HG02885 (cell line): ENCODE results near the gene CES3.
A peak's percentile ranks its signal among the peaks of the same experiment; 100 is the strongest.

Experiments
- ATAC-seq: cut with Tn5 transposase; IDR thresholded peaks from one replicate; pipeline ENCODE4 v1.9.1; 2021; ENCODE audit warnings: mild to moderate bottlenecking; ENCODE audit not compliant: unreplicated experiment, poor library complexity

Gene CES3, protein sequence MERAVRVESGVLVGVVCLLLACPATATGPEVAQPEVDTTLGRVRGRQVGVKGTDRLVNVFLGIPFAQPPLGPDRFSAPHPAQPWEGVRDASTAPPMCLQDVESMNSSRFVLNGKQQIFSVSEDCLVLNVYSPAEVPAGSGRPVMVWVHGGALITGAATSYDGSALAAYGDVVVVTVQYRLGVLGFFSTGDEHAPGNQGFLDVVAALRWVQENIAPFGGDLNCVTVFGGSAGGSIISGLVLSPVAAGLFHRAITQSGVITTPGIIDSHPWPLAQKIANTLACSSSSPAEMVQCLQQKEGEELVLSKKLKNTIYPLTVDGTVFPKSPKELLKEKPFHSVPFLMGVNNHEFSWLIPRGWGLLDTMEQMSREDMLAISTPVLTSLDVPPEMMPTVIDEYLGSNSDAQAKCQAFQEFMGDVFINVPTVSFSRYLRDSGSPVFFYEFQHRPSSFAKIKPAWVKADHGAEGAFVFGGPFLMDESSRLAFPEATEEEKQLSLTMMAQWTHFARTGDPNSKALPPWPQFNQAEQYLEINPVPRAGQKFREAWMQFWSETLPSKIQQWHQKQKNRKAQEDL

DNA sequence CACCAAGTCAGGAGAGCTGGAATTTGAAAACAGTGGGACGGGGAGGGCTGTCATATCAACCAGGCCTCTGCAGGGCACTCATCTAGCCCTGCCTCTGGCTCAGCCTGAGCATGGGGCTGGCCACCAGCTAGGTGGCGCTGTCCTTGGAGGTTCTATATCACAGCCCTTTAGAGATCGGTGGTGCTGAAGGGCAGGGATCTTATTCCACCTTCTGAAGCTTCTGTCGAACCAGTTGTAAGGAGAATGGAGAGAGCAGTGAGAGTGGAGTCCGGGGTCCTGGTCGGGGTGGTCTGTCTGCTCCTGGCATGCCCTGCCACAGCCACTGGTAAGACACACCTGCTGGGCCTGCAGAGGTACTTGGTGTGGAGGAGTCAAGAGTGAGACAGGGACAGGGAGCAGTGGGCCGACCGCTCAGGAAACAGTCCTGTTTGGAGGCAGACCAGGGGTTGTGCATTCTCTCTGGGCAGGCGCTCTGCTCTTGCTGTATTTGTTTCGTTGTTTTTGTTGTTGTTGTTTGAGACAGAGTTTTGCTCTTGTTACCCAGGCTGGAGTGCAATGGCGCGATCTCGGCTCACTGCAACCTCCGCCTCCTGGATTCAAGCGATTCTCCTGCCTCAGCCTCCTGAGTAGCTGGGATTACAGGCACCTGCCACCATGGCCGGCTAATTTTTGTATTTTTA, at the start of gene CES3:
Gene CES3, plus strand, starts transcription at position 202 of the 680 bp plus-strand sequence. Its CDS starts 42 bp downstream, at position 244.
- ATAC-seq = peak; percentile 65

DNA sequence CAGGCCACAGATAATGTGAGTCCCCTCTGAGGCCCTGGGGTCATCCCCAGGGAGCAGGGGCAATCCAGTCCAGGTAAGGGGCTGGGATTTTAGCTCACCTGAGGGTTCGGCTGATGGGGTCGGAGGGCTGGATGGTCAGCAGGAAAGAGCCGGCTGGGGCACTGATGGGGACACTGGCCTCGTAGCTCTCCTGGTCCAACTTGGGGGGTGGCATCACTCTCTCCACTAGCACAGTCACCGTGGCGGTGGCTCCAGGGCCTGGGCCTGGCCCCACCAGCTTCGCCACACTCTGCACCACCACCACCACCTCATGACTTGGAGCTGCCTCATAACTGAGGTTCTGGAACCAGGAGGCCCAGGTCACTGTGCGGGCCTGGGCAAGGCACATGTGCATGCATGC, 49.3 kb upstream of the CES3 start:
- ATAC-seq = no peak

GRCh38 chr16:66913081-66913480, 48.0 kb upstream of the CES3 start:
- ATAC-seq = no peak

GRCh38 chr16:66913711-66914110, 47.4 kb upstream of the CES3 start:
- no peak for ATAC-seq

DNA sequence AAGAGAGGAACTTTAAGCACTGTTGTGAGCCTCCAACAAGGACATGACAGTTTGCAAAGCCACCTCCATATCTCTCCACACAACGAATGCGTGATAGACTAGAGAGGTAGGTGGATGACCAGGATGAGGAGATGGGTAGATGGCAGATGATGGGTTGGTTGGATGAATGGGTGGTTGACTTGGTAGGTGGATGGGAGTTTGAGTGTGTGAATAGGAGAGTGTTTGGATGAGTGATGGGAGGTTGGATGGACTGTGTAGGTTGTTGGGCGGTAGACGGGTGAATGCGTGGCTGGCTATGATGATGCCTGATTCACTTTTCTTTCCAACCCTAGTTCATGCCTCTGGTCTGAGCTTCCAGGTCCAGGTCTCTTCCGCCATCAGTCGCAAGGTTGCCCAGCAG, 46.5 kb upstream of the CES3 start:
- no peak for ATAC-seq

GRCh38 chr16:66915041-66915440, 46.0 kb upstream of the CES3 start:
- no peak for ATAC-seq

- no peak for ATAC-seq
Observed at GRCh38 chr16:66916518-66916917, 44.5 kb upstream of the CES3 start.

DNA sequence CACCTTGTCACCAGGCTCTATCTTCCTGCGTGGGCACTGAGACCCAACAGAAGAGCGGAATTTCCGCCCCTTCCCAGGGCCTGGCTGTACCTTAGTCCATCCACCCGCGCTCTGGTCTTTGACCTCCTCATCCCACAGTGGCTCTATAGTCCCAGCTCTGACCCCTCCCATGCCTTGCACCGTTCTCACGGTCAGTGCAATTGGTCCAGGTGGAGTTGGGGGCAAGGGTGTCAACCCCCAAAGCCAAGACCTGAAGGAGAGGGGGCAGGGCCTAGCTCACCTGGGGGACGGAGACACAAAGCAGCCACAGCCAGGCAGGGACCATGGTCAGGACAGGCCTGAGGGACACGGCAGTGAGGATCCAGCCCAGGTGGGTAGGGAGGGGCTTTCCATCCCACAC, 43.3 kb upstream of the CES3 start:
- no peak for ATAC-seq

GRCh38 chr16:66918355-66918754, 42.7 kb upstream of the CES3 start:
- no peak for ATAC-seq

DNA sequence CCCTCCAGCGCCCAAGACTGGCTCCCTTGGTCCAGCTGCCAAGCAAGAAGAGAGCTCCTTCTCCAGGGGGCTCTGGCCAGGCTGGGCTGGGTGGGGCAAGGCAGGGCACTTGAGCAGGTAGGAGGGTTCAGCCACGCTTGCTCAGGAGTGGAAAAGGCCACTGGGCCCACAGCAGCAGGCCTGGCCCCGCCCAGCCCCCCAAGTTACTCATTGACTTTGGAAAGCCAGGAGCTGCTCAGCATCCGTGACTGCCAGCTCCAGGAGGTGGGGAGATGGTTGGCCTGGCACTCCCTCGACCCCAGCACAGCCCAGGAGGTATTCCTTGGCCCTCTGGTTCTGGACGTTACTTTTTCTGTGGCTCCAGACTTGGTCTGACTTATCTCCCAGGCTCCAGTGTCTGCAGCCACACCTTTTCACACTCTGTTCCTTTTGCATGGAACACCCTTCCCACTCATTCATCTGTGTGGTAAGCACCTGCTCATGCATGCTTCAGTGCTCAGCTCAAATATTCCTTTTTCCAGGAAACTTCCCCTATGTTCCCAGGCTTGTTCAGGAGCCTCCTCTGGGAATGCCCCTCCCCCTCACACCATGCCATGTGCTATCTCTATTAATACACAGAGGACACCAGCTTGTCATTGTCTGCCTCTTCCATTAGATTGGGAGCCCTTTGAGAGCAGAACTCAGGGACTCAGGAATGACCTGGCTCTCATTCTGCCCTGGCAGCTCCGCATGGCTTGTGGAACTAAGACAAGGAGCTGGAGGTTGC, 42.1 kb upstream of the CES3 start, which contains the start of gene CDH16:
Gene CDH16, minus strand, starts transcription at position 83 of the 766 bp plus-strand sequence. CDS start 820 bp downstream, outside the sequence.
- no peak for ATAC-seq

GRCh38 chr16:66919569-66920298, 41.3 kb upstream of the CES3 start:
- no peak for ATAC-seq

DNA sequence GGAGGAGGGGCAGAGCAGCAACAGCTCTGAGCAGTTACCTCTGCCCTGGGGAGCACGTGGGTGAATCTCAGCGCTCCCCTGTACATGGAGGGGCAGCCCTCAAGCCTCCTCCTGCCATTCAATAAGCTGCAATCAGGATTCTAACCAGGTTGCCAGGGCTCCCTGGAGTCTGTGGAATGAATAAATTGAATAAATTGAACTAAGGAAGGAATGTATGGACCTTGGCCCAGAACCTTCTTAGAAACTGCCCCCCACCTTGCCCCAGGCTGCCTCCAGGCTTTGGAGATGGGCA, 40.8 kb upstream of the CES3 start:
- ATAC-seq = no peak

DNA sequence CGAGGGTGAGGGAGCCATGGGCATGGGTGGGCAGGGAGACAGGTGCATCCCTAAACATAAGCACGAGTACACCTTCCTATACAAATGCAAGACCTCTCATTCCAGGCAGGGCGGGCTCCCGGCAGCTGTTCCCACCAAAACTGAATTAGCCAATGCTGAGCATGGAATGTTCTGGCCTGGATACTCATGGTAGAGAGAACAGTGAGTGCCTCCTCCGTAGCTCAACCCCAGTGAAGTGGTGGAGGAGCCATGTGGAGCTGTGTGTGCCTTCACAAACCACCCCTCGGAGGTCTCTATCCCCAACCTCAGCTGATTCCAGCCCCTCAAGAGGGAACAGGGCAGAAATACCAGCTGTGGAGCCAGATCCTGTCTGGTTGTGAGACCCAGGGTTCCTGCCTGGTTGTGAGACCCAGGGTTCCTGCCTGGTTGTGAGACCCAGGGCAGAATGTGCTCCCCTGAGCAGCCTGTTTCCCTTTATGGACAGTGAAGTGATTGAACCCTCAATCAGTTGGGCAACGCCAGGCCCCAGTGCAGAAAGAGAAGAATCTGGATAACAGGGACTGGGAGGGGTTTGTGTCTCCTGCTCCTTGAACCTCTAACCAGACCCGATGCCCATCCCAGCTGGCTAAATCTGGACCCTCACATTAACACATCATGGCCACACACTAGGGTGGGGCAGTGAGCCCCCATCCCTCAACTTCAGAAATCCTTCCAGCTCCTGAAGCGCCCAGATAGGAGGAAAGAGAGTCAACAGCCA, 40.0 kb upstream of the CES3 start:
- ATAC-seq = no peak

GRCh38 chr16:66921729-66922450, 39.2 kb upstream of the CES3 start:
- no peak for ATAC-seq

GRCh38 chr16:66923247-66923731, 37.8 kb upstream of the CES3 start:
- no peak for ATAC-seq

GRCh38 chr16:66923866-66924265, 37.2 kb upstream of the CES3 start:
- ATAC-seq = no peak

- peak; percentile 50 for ATAC-seq
Observed at GRCh38 chr16:66924527-66925321, 36.3 kb upstream of the CES3 start.

- peak; percentile 24 for ATAC-seq
Observed at GRCh38 chr16:66925322-66925840, 35.7 kb upstream of the CES3 start, which contains the start of gene RRAD. RRAD (minus strand) TSS chr16:66925535; CDS start chr16:66925179, 356 bp downstream.
